Stimulated activated CD4-positive, alpha-beta T cell treated with anti-CD3 and anti-CD28 coated beads, Interleukin-1b, Interleukin-23, amount 100 ng/mL, for 1 hour (primary cell): Measurements from ENCODE around the gene LTK.
A peak's percentile ranks its signal among the peaks of the same experiment; 100 is the strongest.

ENCODE experiments used
- DNase-seq, 2 donors: peaks; one replicate each; pipeline ENCODE4 v3.0.0-alpha.2; 2020; ENCODE audit warnings: low read depth in 2 of 2

The LTK gene

GRCh38 chr15:41513506-41514227 lies at the start of gene LTK:
LTK (minus strand) TSS chr15:41513827; CDS start chr15:41513709, 118 bp downstream.
- no peak for DNase-seq

GRCh38 chr15:41562784-41563198 lies 49.2 kb upstream of the LTK start:
- DNase-seq: no peak

- DNase-seq: no peak
Observed at GRCh38 chr15:41562244-41562643, 48.6 kb upstream of the LTK start.

DNA sequence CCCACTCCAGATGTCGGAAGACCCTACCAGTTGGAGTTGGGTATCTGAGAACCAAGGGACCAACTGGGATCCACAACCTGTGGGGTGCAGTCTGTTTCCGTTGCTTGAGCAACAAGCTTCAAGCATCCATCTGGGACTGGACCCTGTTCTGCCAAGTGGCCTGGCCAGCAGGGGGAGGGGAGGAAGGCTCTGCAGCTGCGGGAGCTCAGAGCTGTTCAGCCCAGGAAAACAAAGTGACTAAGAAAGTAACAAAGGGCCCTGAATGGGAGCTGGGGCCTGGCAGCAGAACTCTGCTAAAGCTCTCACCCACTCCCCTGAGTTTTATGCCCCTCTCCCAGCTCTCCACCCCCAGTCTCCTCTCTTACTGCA lies 48.1 kb upstream of the LTK start:
- no peak for DNase-seq

DNA sequence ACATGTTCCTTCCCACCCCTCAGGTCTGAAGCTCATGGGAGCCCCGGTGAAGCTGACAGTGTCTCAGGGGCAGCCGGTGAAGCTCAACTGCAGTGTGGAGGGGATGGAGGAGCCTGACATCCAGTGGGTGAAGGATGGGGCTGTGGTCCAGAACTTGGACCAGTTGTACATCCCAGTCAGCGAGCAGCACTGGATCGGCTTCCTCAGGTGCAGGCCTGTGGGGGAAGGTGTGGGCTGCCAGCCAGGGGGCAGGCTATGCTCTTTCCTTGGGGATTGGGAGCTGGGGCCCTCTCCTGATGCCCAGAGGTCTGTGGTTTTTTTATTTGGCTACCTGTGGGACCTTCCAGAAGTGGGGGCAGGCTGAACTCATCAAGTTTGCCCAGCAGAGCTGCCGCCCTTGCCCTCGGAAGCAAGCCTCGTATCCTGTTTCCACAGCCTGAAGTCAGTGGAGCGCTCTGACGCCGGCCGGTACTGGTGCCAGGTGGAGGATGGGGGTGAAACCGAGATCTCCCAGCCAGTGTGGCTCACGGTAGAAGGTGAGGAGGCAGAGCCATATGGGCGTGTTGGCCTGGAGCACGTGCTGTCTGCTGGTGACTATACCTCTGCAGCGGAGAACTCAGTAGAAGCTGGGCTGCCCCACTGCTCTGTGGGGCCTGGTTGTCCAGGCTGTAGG lies 47.6 kb upstream of the LTK start:
- no peak for DNase-seq

DNA sequence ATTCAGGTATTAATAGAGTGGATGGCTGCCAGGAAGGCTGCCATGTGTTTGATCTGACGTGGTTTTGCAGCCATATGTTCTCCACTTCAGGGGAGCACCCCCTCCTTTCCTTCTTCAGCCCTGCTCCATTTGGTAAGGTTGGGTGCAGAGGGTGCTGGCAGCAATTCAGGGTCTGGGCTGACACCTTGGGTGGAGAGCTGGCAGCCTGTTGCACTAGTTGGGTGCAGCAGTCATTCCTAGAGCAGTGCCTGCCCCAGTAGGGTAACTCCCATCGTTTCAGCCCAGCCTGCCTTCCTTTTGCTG lies 46.9 kb upstream of the LTK start:
- DNase-seq: no peak

DNA sequence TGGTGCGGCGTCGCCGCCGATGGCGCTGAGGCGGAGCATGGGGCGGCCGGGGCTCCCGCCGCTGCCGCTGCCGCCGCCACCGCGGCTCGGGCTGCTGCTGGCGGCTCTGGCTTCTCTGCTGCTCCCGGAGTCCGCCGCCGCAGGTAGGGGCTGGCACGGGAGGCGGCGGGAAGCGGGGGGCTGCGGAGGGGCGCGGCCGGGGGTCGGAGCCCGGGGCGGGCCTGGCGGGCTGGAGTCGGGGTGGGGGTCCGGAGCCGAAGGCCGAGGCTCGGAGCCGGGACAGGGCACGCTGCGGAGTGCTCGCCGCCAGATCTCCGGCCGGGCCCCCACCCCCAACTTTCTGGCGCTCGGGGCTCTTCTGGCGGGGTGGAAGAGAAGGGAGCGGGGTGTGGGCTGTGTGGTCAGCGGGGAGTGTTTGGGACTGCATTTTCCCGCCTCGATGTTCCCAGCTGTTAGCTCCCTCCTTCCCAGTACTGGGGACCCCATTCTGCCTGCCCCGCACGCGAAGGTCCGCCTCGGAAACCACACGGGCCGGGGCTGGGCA lies 45.7 kb upstream of the LTK start:
- no peak for DNase-seq

DNA sequence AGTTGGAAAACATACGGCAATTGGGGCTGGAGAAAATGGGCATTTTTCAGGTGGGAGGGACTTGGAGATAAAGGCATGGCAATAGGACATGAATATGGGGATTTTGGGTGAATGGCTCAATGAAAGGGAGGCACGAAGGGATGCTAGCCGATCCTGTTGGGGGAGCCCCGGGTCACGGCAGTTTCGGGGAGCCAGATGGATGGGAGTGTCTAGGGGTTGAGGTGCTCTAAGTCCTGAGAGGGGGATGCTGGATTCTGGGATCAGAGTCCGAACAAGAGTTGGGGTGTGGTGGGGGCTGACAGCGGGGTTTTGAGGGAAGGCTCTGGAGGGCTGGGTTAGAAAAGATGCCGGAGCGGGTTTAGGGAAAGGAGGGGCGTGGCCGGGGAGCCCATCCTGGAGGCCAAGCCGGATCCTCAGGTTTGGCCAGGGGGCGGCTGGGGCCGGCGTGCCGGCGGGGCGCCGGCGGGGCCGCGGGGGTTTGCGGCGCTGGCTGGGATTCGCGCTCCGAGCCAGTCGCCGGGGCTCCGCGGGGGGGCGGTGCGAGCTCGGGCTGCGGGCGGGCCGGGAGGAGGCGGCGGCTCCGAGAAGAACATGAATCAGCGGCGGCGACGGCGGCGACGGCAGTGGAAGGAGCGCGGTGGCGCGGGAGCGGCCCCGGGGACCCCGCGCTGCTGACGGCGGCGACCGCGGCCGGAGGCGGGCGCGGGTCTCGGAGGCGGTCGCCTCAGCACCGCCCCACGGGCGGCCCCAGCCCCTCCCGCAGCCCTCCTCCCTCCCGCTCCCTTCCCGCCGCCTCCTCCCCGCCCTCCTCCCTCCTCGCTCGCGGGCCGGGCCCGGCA lies 45.0 kb upstream of the LTK start, which contains the start of gene TYRO3:
Gene TYRO3, plus strand, starts transcription at position 813 of the 839 bp plus-strand sequence. CDS start 46 bp downstream, outside the sequence.
- DNase-seq: peak; percentile 39 to 59

DNA sequence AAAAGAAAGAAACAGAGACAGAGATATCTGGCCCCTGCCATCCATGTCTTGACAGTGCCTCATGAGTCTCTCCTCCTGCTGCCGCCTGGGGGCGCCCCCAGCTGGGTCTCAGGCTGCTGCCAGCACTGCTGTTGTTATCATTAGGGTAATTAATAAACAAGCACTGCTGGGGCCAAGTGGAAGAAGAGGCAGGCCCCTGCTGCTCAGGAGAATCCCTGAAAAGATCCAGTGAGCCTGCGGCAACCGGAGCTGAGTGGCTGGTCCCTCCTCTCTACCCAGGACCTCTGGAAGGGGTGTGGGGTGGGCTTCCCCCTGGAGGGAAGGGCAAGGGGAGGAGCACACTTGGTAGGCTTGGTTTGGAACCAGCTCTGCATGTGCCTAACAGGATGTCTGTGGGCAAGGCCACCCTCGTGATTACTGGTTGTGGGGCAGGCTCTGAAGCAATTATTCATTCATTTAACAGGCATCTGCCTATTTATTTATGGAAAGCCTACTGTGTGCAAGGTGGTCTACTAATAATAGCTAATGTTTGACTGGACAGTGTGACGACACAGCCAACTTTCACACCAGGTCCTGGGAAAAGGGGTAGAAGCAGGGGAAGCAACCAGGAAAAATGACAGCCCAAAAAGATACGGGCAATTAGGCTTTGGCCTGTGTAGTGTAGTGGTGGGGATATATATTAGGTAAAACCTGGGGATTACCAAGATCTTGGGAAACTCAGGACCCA lies 44.2 kb upstream of the LTK start:
- DNase-seq: peak; percentile 44 to 55

- no peak for DNase-seq
Observed at GRCh38 chr15:41556677-41557076, 43.0 kb upstream of the LTK start.

- no peak for DNase-seq
Observed at GRCh38 chr15:41554915-41555314, 41.3 kb upstream of the LTK start.

DNA sequence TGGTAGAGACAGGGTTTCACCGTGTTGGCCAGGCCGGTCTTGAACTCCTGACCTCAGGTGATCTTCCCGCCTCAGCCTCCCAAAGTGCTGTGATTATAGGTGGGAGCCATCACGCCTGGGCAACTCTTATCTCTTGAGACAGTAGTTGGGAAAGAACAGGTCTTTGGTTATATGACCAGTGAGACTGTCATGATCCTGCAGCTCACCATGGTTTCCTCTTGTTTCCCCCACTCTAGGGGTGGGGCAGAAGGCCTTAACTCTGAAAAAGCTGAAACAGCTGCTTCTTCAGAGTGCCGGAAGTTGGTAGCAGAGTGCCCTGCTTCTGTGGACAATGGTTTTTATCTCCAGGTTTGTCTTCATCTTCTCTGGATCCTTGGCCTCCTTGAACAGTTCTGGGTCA lies 40.7 kb upstream of the LTK start:
- no peak for DNase-seq

GRCh38 chr15:41553731-41554130 lies 40.1 kb upstream of the LTK start:
- DNase-seq: no peak

DNA sequence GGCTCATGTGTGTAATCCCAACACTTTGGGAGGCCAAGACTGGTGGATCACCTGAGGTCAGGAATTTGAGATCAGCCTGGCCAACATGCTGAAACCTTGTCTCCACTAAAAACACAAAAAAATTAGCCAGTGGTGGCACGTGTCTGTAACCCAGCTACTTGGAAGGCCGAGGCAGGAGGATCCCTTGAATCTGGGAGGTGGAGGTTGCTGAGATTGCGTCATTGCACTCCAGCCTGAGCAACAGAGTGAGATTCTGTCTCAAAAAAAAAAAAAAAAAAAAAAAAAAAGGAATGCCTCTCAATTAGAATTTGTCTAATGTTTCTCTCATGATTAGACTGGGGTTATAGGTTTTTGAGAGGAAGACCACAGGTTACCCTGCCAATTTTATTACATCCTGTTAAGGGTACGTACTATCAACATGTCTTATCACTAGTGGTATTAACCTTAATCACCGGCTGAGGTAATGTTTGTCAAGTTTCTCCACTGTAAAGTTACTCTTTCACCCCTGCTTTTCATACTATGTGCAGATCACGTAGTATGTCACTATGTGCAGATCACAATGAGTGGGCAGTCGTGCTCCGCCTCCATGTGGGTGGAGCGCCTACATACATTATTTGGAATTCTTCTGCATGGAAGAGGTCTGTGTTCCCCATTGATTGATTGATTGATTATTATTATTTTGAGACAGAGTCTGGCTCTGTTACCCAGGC lies 36.6 kb upstream of the LTK start:
- DNase-seq: no peak

DNA sequence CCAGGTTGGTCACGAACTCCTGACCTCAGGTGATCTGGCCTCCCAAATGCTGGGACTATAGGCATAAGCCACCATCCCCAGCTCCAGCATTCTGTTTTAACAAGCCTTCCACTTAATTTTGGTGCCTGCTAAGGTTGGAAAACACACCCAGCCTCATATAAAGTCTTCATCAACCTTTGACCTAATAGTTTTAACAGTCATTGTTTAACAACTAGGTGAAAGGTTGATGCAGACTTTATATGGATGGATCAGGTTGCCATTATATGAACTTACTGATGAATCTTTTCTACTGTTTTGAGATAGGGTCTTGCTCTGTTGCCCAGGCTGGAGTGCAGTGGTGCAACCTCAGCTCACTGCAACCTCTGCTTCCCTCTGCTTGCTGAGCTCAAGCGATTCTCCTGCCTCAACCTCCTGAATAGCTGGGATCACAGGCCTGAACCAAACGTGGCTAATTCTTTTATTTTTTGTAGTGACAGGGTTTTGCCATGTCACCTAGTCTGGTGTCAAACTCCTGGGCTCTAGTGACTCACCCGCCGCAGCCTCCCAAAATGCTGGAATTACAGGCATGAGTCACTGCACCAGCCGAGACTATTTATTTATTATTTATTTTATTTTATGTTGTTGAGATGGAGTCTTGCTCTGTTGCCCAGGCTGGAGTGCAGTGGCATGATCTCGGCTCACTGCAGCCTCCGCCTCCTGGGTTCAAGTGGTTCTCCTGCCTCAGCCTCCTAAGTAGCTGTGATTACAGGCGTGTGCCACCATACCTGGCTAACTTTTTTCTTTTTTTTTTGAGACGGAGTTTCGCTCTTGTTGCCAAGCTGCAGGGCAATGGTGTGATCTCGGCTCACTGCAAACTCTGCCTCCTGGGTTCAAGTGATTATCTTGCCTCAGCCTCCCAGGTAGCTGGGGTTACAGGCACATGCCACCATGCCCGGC lies 33.5 kb upstream of the LTK start:
- no peak for DNase-seq

DNA sequence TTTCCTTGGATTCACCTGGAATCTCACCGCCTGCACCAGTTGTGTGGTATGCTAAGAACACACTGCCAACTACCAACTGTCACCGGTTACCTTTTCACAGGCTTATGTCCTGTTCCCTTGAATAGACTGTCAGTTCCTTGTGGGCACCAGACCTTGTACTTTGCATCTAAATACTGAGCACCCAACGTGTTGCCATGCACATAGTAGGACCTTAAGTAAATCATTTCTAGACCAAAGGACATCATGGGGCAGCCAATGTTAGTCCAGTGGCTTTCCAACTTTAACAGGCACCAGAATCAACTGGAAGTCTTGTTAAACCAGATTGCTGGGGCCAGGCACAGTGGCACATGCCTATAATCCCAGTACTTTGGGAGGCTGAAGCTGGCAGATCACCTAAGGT lies 31.6 kb upstream of the LTK start:
- no peak for DNase-seq

DNA sequence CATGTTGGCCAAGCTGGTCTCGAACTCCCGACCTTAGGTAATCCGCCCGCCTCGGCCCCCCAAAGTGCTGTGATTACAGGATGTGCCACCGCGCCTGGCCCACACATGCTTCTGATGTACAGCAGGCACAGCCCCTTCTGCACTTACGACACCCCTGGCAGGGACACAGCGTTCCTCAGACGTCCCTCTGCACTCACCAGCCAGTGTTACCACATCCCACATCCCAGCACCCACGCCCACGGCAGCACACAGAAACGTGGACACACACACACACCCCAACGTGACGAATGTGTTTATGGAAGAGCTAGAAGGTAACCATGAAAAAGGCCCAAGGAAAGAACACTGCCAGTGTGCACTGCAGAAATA lies 31.0 kb upstream of the LTK start:
- no peak for DNase-seq

DNA sequence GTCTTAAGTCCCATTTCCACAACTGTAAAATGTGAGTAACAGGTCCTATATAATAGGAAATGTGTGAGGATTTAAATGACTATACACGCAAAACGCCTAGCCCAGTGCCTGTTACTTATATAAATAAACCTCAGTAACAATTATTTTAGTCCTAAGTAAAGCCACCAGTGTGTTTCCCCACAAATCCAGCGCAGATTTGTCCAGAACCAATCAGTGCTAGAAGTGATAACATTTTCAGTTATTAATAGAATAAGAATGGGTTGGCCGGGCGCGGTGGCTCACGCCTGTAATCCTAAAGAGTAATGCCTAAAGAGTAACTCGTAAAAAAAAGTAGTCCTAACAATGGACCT lies 29.9 kb upstream of the LTK start:
- no peak for DNase-seq

- DNase-seq: no peak
Observed at GRCh38 chr15:41536866-41537265, 23.2 kb upstream of the LTK start.

GRCh38 chr15:41535544-41535943 lies 21.9 kb upstream of the LTK start:
- DNase-seq: no peak
